Left forelimb (tissue), 1 donor: ENCODE results near the gene RAB4B.
A peak's percentile ranks its signal among the peaks of the same experiment; 100 is the strongest.
"Not testable (repeated sequence)": the region's sequence is repeated elsewhere in the genome, so short reads cannot be mapped to it uniquely, and the experiment has no call there.

Experiments
- DNase-seq: peaks from one replicate; pipeline ENCODE4 v3.0.0-alpha.2; 2018; ENCODE audit warnings: low spot score

RAB4B gene

GRCh38 chr19:40803857-40804782 lies 26.1 kb downstream of the RAB4B start:
- no peak for DNase-seq

- DNase-seq = no peak
Measured at GRCh38 chr19:40804783-40805242, 26.8 kb downstream of the RAB4B start.

- no peak for DNase-seq
Measured at GRCh38 chr19:40805258-40805868, 27.3 kb downstream of the RAB4B start.

GRCh38 chr19:40806423-40807146 lies 28.5 kb downstream of the RAB4B start:
- DNase-seq = peak; percentile 85

GRCh38 chr19:40807147-40808020 lies 29.3 kb downstream of the RAB4B start:
- no peak for DNase-seq

GRCh38 chr19:40808021-40808325 lies 29.9 kb downstream of the RAB4B start:
- DNase-seq = no peak

GRCh38 chr19:40808497-40808896 lies 30.4 kb downstream of the RAB4B start:
- DNase-seq = no peak

GRCh38 chr19:40809358-40810086 lies 31.5 kb downstream of the RAB4B start:
- no peak for DNase-seq

- DNase-seq = no peak
Measured at GRCh38 chr19:40810160-40810559, 32.1 kb downstream of the RAB4B start.

GRCh38 chr19:40810649-40811408 lies 32.8 kb downstream of the RAB4B start:
- peak; percentile 87 for DNase-seq

GRCh38 chr19:40811478-40812341 lies 33.7 kb downstream of the RAB4B start:
- DNase-seq = no peak

GRCh38 chr19:40812571-40812970 lies 34.5 kb downstream of the RAB4B start:
- DNase-seq = not testable (repeated sequence)

- DNase-seq = no peak
Measured at GRCh38 chr19:40813182-40813581, 35.1 kb downstream of the RAB4B start.

GRCh38 chr19:40815223-40815622 lies 37.2 kb downstream of the RAB4B start:
- no peak for DNase-seq

- DNase-seq = peak; percentile 68
Measured at GRCh38 chr19:40818480-40819399, 40.7 kb downstream of the RAB4B start.

- DNase-seq = peak; percentile 65
Measured at GRCh38 chr19:40819479-40820234, 41.6 kb downstream of the RAB4B start.

- peak; percentile 37 for DNase-seq
Measured at GRCh38 chr19:40822161-40822560, 44.1 kb downstream of the RAB4B start.
